K562 (cell line): ENCODE data around the gene ECT2.

Experiments used
- CBX3 ChIP-seq, 2 experiments: IDR thresholded peaks; 1 replicate in 1 of 2; 2 replicates in 1 of 2; pipeline ENCODE4 v1.6.1; 2012; ENCODE audit warnings: inconsistent platforms in 2 of 2, low read length in 2 of 2, borderline replicate concordance in 1 of 2, control low read depth in 1 of 2
- CEBPB ChIP-seq: fragments of 450-650 bp; IDR thresholded peaks from 2 replicates; pipeline ENCODE4 v1.6.1; 2016; ENCODE audit warnings: missing genetic modification characterization, missing compliant biosample characterization
- CEBPG ChIP-seq, 3 experiments: fragments of 200-800 bp in 1 of 3; sonication (Bioruptor generic) in 1 of 3; sonication (generic) in 1 of 3; formaldehyde crosslinking in 1 of 3; IDR thresholded peaks in 2 of 3; conservative IDR thresholded peaks in 1 of 3; 2 replicates each; pipeline versions ENCODE4 v1.6.1 to v1.8.0; 2016 to 2022; ENCODE audit warnings: missing compliant biosample characterization in 2 of 3, missing genetic modification characterization in 2 of 3, mild to moderate bottlenecking in 1 of 3, missing genetic modification reagents in 1 of 3
- ETV6 ChIP-seq, 3 experiments: fragments of 150-350 bp in 1 of 3; sonication (generic) in 1 of 3; formaldehyde crosslinking in 1 of 3; IDR thresholded peaks; 2 replicates each; pipeline versions ENCODE4 v1.6.1 to v1.8.0; 2014 to 2022; ENCODE audit warnings: borderline replicate concordance in 2 of 3, low read depth in 2 of 3, antibody characterized with exemption in 1 of 3, low read length in 1 of 3, mild to moderate bottlenecking in 1 of 3, missing genetic modification reagents in 1 of 3
- KLF13 ChIP-seq: fragments of 450-650 bp; IDR thresholded peaks from 2 replicates; pipeline ENCODE4 v1.6.1; 2016; ENCODE audit warnings: missing genetic modification characterization, low read depth, mild to moderate bottlenecking, missing compliant biosample characterization, moderate library complexity, borderline replicate concordance
- MAX ChIP-seq: sonication (generic); formaldehyde crosslinking; IDR thresholded peaks from 2 replicates; pipeline ENCODE4 v1.9.0; 2022; ENCODE audit warnings: mild to moderate bottlenecking, missing genetic modification reagents
- NR2C2 ChIP-seq, 2 experiments: fragments of 200-800 bp in 1 of 2; sonication (Bioruptor generic) in 1 of 2; sonication (generic) in 1 of 2; formaldehyde crosslinking in 1 of 2; IDR thresholded peaks; 2 replicates each; pipeline versions ENCODE4 v1.6.1 to v1.8.0; 2016 to 2022; ENCODE audit warnings: mild to moderate bottlenecking in 1 of 2, missing compliant biosample characterization in 1 of 2, missing genetic modification characterization in 1 of 2, missing genetic modification reagents in 1 of 2
- POLR2A ChIP-seq: fragments of 450-650 bp; conservative IDR thresholded peaks from 2 replicates; pipeline ENCODE4 v1.6.1; 2016
- POLR2AphosphoS5 ChIP-seq: IDR thresholded peaks from 2 replicates; pipeline ENCODE4 v1.6.1; 2011; ENCODE audit warnings: mild to moderate bottlenecking, low read depth, low read length, moderate library complexity; ENCODE audit not compliant: control insufficient read depth, insufficient read depth
- RAD21 ChIP-seq, 2 experiments: fragments of 250-450 bp in 1 of 2; fragments of 450-650 bp in 1 of 2; sonication (Bioruptor Pico) in 1 of 2; formaldehyde crosslinking in 1 of 2; IDR thresholded peaks in 1 of 2; conservative IDR thresholded peaks in 1 of 2; 2 replicates each; pipeline versions ENCODE4 v1.4.0 to v1.8.0; 2020 to 2022; ENCODE audit warnings: mild to moderate bottlenecking in 2 of 2, moderate library complexity in 1 of 2
- SMC3 ChIP-seq: conservative IDR thresholded peaks from 2 replicates; pipeline ENCODE4 v1.6.1; 2011; ENCODE audit warnings: low read depth, low read length, improper control_type of control experiment; ENCODE audit not compliant: insufficient read depth
- TCF7L2 ChIP-seq: fragments of 150-350 bp; IDR thresholded peaks from 2 replicates; pipeline ENCODE4 v1.6.1; 2016; ENCODE audit warnings: low read depth, mild to moderate bottlenecking, low read length, moderate library complexity
- ZNF121 ChIP-seq: sonication (generic); formaldehyde crosslinking; conservative IDR thresholded peaks from 2 replicates; pipeline ENCODE4 v1.8.0; 2022; ENCODE audit warnings: missing genetic modification reagents
- ZNF274 ChIP-seq: IDR thresholded peaks from 2 replicates; pipeline ENCODE4 v1.6.1; 2011; ENCODE audit warnings: low read depth, mild to moderate bottlenecking, low read length, moderate library complexity, borderline replicate concordance

GRCh38 chr3:172820492-172820891, 70.0 kb downstream of the ECT2 start:
- TF ChIP-seq CBX3 (IDR thresholded peaks at IDR 0.05; ENCODE audit: borderline replicate concordance in 1 of 2, low read length in 2 of 2) (no peak), SMC3 (no peak), POLR2AphosphoS5 (no peak), ETV6 (IDR thresholded peaks at IDR 0.05; ENCODE audit: borderline replicate concordance in 1 of 2, low read depth in 2 of 2, low read length in 1 of 2) (no peak), ETV6 (CRISPR knock-in tag; IDR thresholded peaks at IDR 0.05; ENCODE audit: borderline replicate concordance) (no peak), ZNF274 (no peak), CEBPG (CRISPR knock-in tag; IDR thresholded peaks at IDR 0.05) (no peak), CEBPG (tag; conservative IDR thresholded peaks at IDR 0.05 in 1 of 2, IDR thresholded peaks at IDR 0.05 in 1 of 2) (no peak), NR2C2 (CRISPR knock-in tag; IDR thresholded peaks at IDR 0.05) (no peak), NR2C2 (tag; IDR thresholded peaks at IDR 0.05) (no peak), KLF13 (tag) (no peak), MAX (no peak), RAD21 (CRISPR knock-in tag; conservative IDR thresholded peaks at IDR 0.05 in 1 of 2, IDR thresholded peaks at IDR 0.05 in 1 of 2) (no peak), ZNF121 (CRISPR knock-in tag) (no peak), POLR2A (no peak), CEBPB (no peak), TCF7L2 (no peak)
